B cell (primary cell): ENCODE results near the gene HPS4. TPM values are rescaled to one million over a fixed set of nuclear protein-coding genes. Genes with fewer than 3 reads are reported as not detected.
A peak's percentile ranks its signal among the peaks of the same experiment; 100 is the strongest.

Experiments used
- ATAC-seq: fragments of 200-7000 bp; cut with Tn5 transposase; one replicate; pipeline ENCODE4 v1.10.0; 2021; ENCODE audit warnings: low read depth, mild to moderate bottlenecking, moderate number of reproducible peaks, moderate library complexity
- CTCF ChIA-PET: fragments of 350-600 bp; sonication (Branson Sonifier 250); formaldehyde crosslinking; loops from one replicate; lab custom pipeline; 2021; ENCODE audit warnings: antibody characterized with exemption, inconsistent platforms; lab: Charles Lee
- POLR2A ChIA-PET: fragments of 350-600 bp; sonication (Branson Sonifier 250); formaldehyde crosslinking; loops from one replicate; lab custom pipeline; 2021; ENCODE audit warnings: antibody characterized with exemption; lab: Charles Lee
- DNase-seq: peaks from one replicate; pipeline ENCODE4 v3.0.0; 2013
- H2AFZ ChIP-seq: 2 replicates; pipeline ENCODE4 v1.6.1; 2012; ENCODE audit warnings: mild to moderate bottlenecking, low read depth, low read length; ENCODE audit not compliant: insufficient read depth, poor library complexity, severe bottlenecking
- H3K27ac ChIP-seq, 2 donors: 1 replicate in 1 of 2; 2 replicates in 1 of 2; pipeline ENCODE4 v1.5.1; 2012 to 2013; ENCODE audit warnings: low read length in 2 of 2, mild to moderate bottlenecking in 2 of 2, moderate library complexity in 1 of 2
- H3K27me3 ChIP-seq, 4 experiments: fragments of 200-600 bp in 1 of 4; sonication (generic) in 1 of 4; replicated peaks in 1 of 4; 1 replicate in 2 of 4; 2 replicates in 2 of 4; pipeline versions ENCODE4 v1.6.1 to v1.7.0; 2013 to 2016; ENCODE audit warnings: low read length in 3 of 4, mild to moderate bottlenecking in 2 of 4, mixed read lengths in 1 of 4, moderate library complexity in 1 of 4; ENCODE audit not compliant: insufficient read depth in 4 of 4, control insufficient read depth in 3 of 4; ENCODE audit errors: control extremely low read depth in 1 of 4
- H3K36me3 ChIP-seq, 2 experiments: replicated peaks in 1 of 2; 1 replicate in 1 of 2; 2 replicates in 1 of 2; pipeline versions ENCODE4 v1.6.1 to v1.7.1; 2013; ENCODE audit warnings: low read length in 1 of 2; ENCODE audit not compliant: insufficient read depth in 2 of 2, control insufficient read depth in 1 of 2; ENCODE audit errors: control extremely low read depth in 1 of 2, extremely low read depth in 1 of 2
- H3K4me1 ChIP-seq, 2 donors: fragments of 200-600 bp in 1 of 2; sonication (generic) in 1 of 2; 1 replicate in 1 of 2; 2 replicates in 1 of 2; pipeline versions ENCODE4 v1.5.1 to v1.6.1; 2013 to 2017; ENCODE audit warnings: low read length in 2 of 2; ENCODE audit not compliant: control insufficient read depth in 2 of 2, insufficient read depth in 2 of 2
- H3K4me2 ChIP-seq: replicated peaks from 2 replicates; pipeline ENCODE3; 2012; ENCODE audit warnings: mild to moderate bottlenecking, low read depth, low read length; ENCODE audit not compliant: poor library complexity, severe bottlenecking
- H3K4me3 ChIP-seq, 5 experiments: fragments of 200-600 bp in 1 of 5; sonication (generic) in 1 of 5; 1 replicate in 3 of 5; 2 replicates in 2 of 5; pipeline versions ENCODE4 v1.5.1 to v1.7.0; 2011 to 2016; ENCODE audit warnings: low read length in 4 of 5, mild to moderate bottlenecking in 4 of 5, low read depth in 2 of 5, control low read depth in 1 of 5, moderate library complexity in 1 of 5; ENCODE audit not compliant: insufficient read depth in 1 of 5; ENCODE audit errors: control extremely low read depth in 1 of 5, extremely low read depth in 1 of 5
- H3K79me2 ChIP-seq: fragments of 200-600 bp; sonication (generic); one replicate; pipeline ENCODE4 v1.6.0; 2016; ENCODE audit warnings: low read length; ENCODE audit not compliant: control insufficient read depth, insufficient read depth
- H3K9ac ChIP-seq: fragments of 200-600 bp; sonication (generic); 2 replicates; pipeline ENCODE4 v1.6.1; 2017; ENCODE audit warnings: mild to moderate bottlenecking, low read length, moderate library complexity
- H3K9me3 ChIP-seq, 3 donors: one replicate each; pipeline versions ENCODE4 v1.6.1 to v1.7.1; 2013; ENCODE audit warnings: low read length in 2 of 3; ENCODE audit not compliant: control insufficient read depth in 2 of 3, insufficient read depth in 1 of 3; ENCODE audit errors: control extremely low read depth in 1 of 3
- H4K20me1 ChIP-seq: 2 replicates; pipeline ENCODE4 v1.6.0; 2012; ENCODE audit warnings: mild to moderate bottlenecking, low read length; ENCODE audit not compliant: insufficient read depth, control insufficient read depth, poor library complexity, severe bottlenecking
- H3K27ac Mint-ChIP-seq: one replicate; pipeline ENCODE4 v1.8.0; 2021; ENCODE audit warnings: mixed read lengths
- H3K27me3 Mint-ChIP-seq: one replicate; pipeline ENCODE4 v1.8.0; 2021; ENCODE audit warnings: mixed read lengths
- H3K4me1 Mint-ChIP-seq: one replicate; pipeline ENCODE4 v1.8.0; 2021; ENCODE audit warnings: mixed read lengths
- H3K4me3 Mint-ChIP-seq: one replicate; pipeline ENCODE4 v1.8.0; 2021; ENCODE audit warnings: mixed read lengths
- H3K9me3 Mint-ChIP-seq: one replicate; pipeline ENCODE4 v1.8.0; 2022; ENCODE audit warnings: mixed read lengths; ENCODE audit not compliant: insufficient read depth
- EZH2 ChIP-seq: IDR thresholded peaks from 2 replicates; pipeline ENCODE4 v1.6.1; 2012; ENCODE audit warnings: borderline replicate concordance, low read depth, mild to moderate bottlenecking, moderate library complexity, low read length; ENCODE audit not compliant: insufficient read depth, poor library complexity, severe bottlenecking
- WGBS: methylation state at CpG from one replicate; pipeline ENCODE4 v1.1.5; 2013; ENCODE audit warnings: missing lambda C conversion rate; ENCODE audit not compliant: insufficient coverage; 5-methylcytosine and 5-hydroxymethylcytosine counted together
- intact Hi-C: fragments of 100-400 bp; cut with micrococcal nuclease; formaldehyde crosslinking; loops from one replicate; pipeline ENCODE4 v1.10.0; 2022
- polyA plus RNA-seq: library from polyadenylated mRNA; depleted of rRNA; stranded (reverse); fragments of >200 nt; gene quantifications from 2 replicates; pipeline ENCODE4 v1.2.3, GENCODE V29; 2012
- total RNA-seq, 2 donors: library from RNA; stranded (reverse); fragments of 120-200 nt in 1 of 2; gene quantifications; 1 replicate in 1 of 2; 2 replicates in 1 of 2; pipeline versions ENCODE4 v1.2.3 to v1.2.4, GENCODE V29; 2013 to 2022
- TF ChIP-seq, protein P1 (sequence below): fragments of 200-600 bp; IDR thresholded peaks from one replicate; pipeline ENCODE4 v1.8.0; 2022; ENCODE audit warnings: antibody characterized with exemption, mild to moderate bottlenecking

HPS4 gene
- total and polyA plus RNA-seq, 2 donors (not counting 1 experiment from before 2014, with no cell fraction given) = 34.8 to 61.8 TPM

DNA sequence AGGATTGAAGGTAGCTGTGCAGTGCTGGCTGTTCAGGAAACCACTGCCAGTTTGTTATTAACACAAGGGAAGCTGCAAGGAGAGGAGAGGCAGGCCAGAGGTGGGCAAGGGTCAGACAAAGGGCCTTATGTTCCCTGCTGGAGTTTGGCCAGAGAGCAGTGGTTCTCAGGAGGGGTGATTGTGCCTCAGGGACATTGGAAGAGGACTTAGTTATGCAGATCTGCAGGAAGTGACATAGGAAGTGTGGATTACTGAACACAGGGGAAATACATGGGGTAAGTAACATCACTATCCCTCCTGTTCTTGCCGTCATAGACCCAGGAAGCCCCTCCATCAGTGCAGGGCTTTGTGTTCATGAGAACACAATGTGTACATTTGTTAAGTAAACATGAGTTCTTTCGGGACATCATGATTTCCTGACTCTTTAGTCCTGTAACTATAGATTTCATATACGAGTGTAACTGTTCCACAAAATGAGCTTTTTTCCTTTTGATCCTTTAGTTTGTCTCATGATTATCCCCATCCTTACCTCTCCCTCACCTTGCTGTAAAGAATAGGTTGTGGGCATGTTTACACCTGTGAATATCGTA lies 6.0 kb upstream of the HPS4 start:
- H3K27ac ChIP-seq = no peak overlapping the region
- H3K4me3 ChIP-seq = no peak overlapping the region
- H3K36me3 ChIP-seq = peaks cover 13 to 66% of the 10 kb centered on the region in 2 experiments
- no peak for ATAC-seq
- ChIA-PET CTCF (no interaction called here), POLR2A (no interaction called here)
- Mint-ChIP-seq H3K27me3 (no peaks in the 10 kb centered on the region), H3K4me3 (no peak overlapping the region), H3K27ac (peak overlapping the region; percentile 27), H3K9me3 (no peaks in the 10 kb centered on the region), H3K4me1 (peaks cover 18% of the 10 kb centered on the region)
- no peaks in the 10 kb centered on the region for H3K27me3 ChIP-seq
- peaks cover 3% of the 10 kb centered on the region for H3K79me2 ChIP-seq
- no peak overlapping the region for H3K4me2 ChIP-seq
- H3K9ac ChIP-seq = no peak overlapping the region
- no peak overlapping the region for H2AFZ ChIP-seq
- H4K20me1 ChIP-seq = no peaks in the 10 kb centered on the region
- TF ChIP-seq, protein P1, sequence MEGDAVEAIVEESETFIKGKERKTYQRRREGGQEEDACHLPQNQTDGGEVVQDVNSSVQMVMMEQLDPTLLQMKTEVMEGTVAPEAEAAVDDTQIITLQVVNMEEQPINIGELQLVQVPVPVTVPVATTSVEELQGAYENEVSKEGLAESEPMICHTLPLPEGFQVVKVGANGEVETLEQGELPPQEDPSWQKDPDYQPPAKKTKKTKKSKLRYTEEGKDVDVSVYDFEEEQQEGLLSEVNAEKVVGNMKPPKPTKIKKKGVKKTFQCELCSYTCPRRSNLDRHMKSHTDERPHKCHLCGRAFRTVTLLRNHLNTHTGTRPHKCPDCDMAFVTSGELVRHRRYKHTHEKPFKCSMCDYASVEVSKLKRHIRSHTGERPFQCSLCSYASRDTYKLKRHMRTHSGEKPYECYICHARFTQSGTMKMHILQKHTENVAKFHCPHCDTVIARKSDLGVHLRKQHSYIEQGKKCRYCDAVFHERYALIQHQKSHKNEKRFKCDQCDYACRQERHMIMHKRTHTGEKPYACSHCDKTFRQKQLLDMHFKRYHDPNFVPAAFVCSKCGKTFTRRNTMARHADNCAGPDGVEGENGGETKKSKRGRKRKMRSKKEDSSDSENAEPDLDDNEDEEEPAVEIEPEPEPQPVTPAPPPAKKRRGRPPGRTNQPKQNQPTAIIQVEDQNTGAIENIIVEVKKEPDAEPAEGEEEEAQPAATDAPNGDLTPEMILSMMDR = no peak
- no peak for TF ChIP-seq EZH2
- intact Hi-C loops = no loop called here
- WGBS = no CpG with 5 or more reads among the region's 4 CpGs
- DNase-seq = no peak
- H3K9me3 ChIP-seq = no peaks in the 10 kb centered on the region
- H3K4me1 ChIP-seq = peaks cover under 1 to 5% of the 10 kb centered on the region in 2 donors

DNA sequence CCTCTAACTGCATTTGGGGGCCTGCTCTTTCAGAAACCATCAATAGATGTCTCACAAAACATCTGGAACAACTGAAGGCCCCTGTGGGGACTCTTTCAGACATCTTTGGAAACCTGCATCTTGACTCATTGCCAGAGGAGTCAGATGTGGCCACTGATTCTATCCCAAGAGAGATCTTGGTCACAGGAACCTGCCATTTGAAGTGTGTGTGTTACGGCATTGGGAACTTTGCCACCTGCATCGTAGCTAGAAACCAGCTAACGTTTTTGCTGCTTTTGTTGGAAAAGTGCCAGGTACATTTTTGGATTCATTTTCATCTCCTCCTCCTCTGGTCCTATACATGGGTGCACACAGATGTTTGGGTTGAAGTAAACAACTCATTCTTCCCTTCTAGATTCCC lies 4.4 kb upstream of the HPS4 start:
- no peak overlapping the region for H2AFZ ChIP-seq
- H3K9me3 Mint-ChIP-seq = no peaks in the 10 kb centered on the region
- no peak overlapping the region for H3K4me3 ChIP-seq
- intact Hi-C loops = no loop called here
- CTCF ChIA-PET = no interaction called here
- TF ChIP-seq, protein P1 = no peak
- TF ChIP-seq EZH2 = no peak
- WGBS = 9% methylated on average over 3 of the region's 3 CpGs
- H3K4me1 ChIP-seq = peaks cover 7 to 15% of the 10 kb centered on the region in 2 donors
- no peaks in the 10 kb centered on the region for H3K9me3 ChIP-seq
- peaks cover 9% of the 10 kb centered on the region for H3K79me2 ChIP-seq
- no peak overlapping the region for H3K4me3 Mint-ChIP-seq
- POLR2A ChIA-PET = no interaction called here
- H3K9ac ChIP-seq = no peak overlapping the region
- no peak overlapping the region for H3K27ac Mint-ChIP-seq
- DNase-seq = no peak
- H3K36me3 ChIP-seq = peaks cover 12 to 52% of the 10 kb centered on the region in 2 experiments
- no peaks in the 10 kb centered on the region for H4K20me1 ChIP-seq
- peaks cover 31% of the 10 kb centered on the region for H3K4me1 Mint-ChIP-seq
- H3K27me3 Mint-ChIP-seq = no peaks in the 10 kb centered on the region
- no peak overlapping the region for H3K4me2 ChIP-seq
- no peak for ATAC-seq
- H3K27ac ChIP-seq = no peak overlapping the region
- no peaks in the 10 kb centered on the region for H3K27me3 ChIP-seq
